HUES48 (cell line): ENCODE data around the gene FEN1.
A peak's percentile ranks its signal among the peaks of the same experiment; 100 is the strongest.

Experiments
- H3K27ac ChIP-seq: one replicate; pipeline ENCODE4 v1.7.0; 2013; ENCODE audit warnings: low read depth, low read length, inconsistent platforms
- H3K27me3 ChIP-seq: 2 replicates; pipeline ENCODE4 v1.6.1; 2013; ENCODE audit warnings: mild to moderate bottlenecking, low read length; ENCODE audit not compliant: control insufficient read depth, insufficient read depth
- H3K36me3 ChIP-seq: 2 replicates; pipeline ENCODE4 v1.6.1; 2013; ENCODE audit warnings: low read length; ENCODE audit not compliant: control insufficient read depth, insufficient read depth
- H3K4me1 ChIP-seq: 2 replicates; pipeline ENCODE4 v1.6.1; 2013; ENCODE audit warnings: mild to moderate bottlenecking, low read length; ENCODE audit not compliant: control insufficient read depth, insufficient read depth
- H3K4me3 ChIP-seq: 2 replicates; pipeline ENCODE4 v1.5.1; 2013; ENCODE audit warnings: mild to moderate bottlenecking, low read depth, low read length
- H3K9ac ChIP-seq: 2 replicates; pipeline ENCODE4 v1.6.1; 2013; ENCODE audit warnings: mild to moderate bottlenecking, low read depth, low read length, moderate library complexity
- H3K9me3 ChIP-seq: 2 replicates; pipeline ENCODE4 v1.6.1; 2013; ENCODE audit warnings: low read length; ENCODE audit not compliant: control insufficient read depth, insufficient read depth

Gene FEN1

GRCh38 chr11:61829806-61830205 is 37.1 kb downstream of the FEN1 start:
- peaks cover 42% of the 10 kb centered on the region for H3K4me1 ChIP-seq
- H3K27me3 ChIP-seq, result no peaks in the 10 kb centered on the region
- no peak overlapping the region for H3K27ac ChIP-seq
- peaks cover 14% of the 10 kb centered on the region for H3K36me3 ChIP-seq
- no peaks in the 10 kb centered on the region for H3K9me3 ChIP-seq
- no peak overlapping the region for H3K9ac ChIP-seq
- H3K4me3 ChIP-seq, result peak overlapping the region; percentile 68

DNA sequence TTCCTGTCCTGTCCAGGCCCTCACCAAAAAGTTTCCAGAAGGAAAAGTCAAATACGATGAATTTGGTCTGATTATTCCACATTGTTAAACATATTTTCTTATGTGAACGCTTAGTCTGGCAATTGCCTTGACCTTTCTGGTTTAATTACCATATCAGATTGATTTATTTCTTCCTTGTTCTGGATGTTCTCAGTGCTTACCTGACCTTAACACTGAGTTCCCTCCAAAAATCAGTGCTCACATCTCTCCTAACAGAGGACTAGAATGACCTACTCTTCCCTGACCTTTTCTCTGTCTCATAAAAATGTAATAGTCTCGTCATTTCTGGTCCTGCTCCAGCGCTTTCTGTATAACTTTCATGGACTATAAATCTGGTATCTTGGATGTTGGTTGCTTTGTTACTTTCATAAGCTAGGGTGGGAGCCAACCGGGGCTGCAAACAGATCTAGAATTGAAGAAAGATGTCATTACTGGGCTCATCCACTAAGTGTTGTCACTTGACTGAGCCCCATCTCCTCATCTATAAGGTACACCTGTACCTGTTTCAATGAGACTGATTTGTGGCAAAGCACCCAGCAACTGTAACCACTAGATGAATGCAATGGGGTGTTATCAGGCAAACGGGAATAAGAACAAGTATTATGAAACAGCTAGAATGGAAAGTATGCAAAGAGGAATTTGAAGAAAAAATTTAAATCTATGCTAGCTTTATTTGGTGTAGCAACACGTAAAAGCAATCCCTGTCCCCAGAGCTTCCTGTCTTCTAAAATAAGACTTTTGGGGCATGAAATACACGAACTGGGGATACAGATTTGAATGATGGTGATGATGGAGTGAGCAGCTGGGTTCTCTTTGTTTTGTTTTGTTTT is 37.8 kb downstream of the FEN1 start:
- Histone ChIP-seq H3K27ac (no peak overlapping the region), H3K4me3 (peak overlapping the region; percentile 68), H3K9ac (no peak overlapping the region)

GRCh38 chr11:61832207-61832606 is 39.5 kb downstream of the FEN1 start:
- H3K27ac ChIP-seq, result no peak overlapping the region
- no peak overlapping the region for H3K9ac ChIP-seq
- H3K36me3 ChIP-seq, result peaks cover 18% of the 10 kb centered on the region
- peaks cover 37% of the 10 kb centered on the region for H3K4me1 ChIP-seq
- no peaks in the 10 kb centered on the region for H3K27me3 ChIP-seq
- H3K4me3 ChIP-seq, result no peak overlapping the region
- no peaks in the 10 kb centered on the region for H3K9me3 ChIP-seq

More for the DNA sequence above, 37.8 kb downstream of the FEN1 start:
- H3K27me3 ChIP-seq, result no peaks in the 10 kb centered on the region
- H3K36me3 ChIP-seq, result peaks cover 14% of the 10 kb centered on the region
- no peaks in the 10 kb centered on the region for H3K9me3 ChIP-seq
- peaks cover 45% of the 10 kb centered on the region for H3K4me1 ChIP-seq

GRCh38 chr11:61832754-61833153 is 40.0 kb downstream of the FEN1 start:
- H3K4me1 ChIP-seq, result peaks cover 37% of the 10 kb centered on the region
- H3K27ac ChIP-seq, result no peak overlapping the region
- no peaks in the 10 kb centered on the region for H3K27me3 ChIP-seq
- H3K9ac ChIP-seq, result no peak overlapping the region
- no peak overlapping the region for H3K4me3 ChIP-seq
- peaks cover 24% of the 10 kb centered on the region for H3K36me3 ChIP-seq
- no peaks in the 10 kb centered on the region for H3K9me3 ChIP-seq

DNA sequence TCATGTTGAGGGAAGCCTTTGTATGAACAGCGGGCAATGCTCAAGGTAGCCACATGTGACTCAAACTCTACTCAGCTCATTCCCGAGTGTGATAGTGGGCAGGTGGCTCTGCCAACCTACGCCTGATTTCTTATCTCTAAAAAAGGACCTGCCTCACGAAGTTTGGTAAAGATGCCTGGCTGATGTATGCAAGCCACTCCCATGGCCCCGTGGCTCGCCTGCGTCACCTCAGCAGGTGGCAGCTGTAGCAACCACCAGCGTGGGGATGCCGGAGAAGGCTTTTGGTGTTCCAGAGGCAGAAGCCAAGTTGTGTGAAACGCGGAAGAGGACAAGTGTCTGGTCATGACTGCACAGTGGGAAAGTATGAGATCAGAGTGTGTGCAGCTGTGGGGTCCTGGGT is 40.8 kb downstream of the FEN1 start:
- H3K4me3 ChIP-seq, result no peak overlapping the region
- H3K36me3 ChIP-seq, result peaks cover 31% of the 10 kb centered on the region
- no peak overlapping the region for H3K27ac ChIP-seq
- H3K9me3 ChIP-seq, result no peaks in the 10 kb centered on the region
- no peak overlapping the region for H3K9ac ChIP-seq
- H3K27me3 ChIP-seq, result no peaks in the 10 kb centered on the region
- H3K4me1 ChIP-seq, result peaks cover 37% of the 10 kb centered on the region

GRCh38 chr11:61833926-61834277 is 41.2 kb downstream of the FEN1 start:
- Histone ChIP-seq H3K4me1 (peaks cover 37% of the 10 kb centered on the region), H3K27ac (peak overlapping the region; percentile 56), H3K9me3 (no peaks in the 10 kb centered on the region), H3K27me3 (no peaks in the 10 kb centered on the region), H3K36me3 (peaks cover 35% of the 10 kb centered on the region), H3K4me3 (no peak overlapping the region), H3K9ac (no peak overlapping the region)

GRCh38 chr11:61834278-61835048 is 41.8 kb downstream of the FEN1 start:
- Histone ChIP-seq H3K4me3 (no peak overlapping the region), H3K27me3 (no peaks in the 10 kb centered on the region), H3K27ac (peak overlapping the region; percentile 56), H3K4me1 (peaks cover 35% of the 10 kb centered on the region), H3K9me3 (no peaks in the 10 kb centered on the region), H3K9ac (no peak overlapping the region), H3K36me3 (peaks cover 39% of the 10 kb centered on the region)

DNA sequence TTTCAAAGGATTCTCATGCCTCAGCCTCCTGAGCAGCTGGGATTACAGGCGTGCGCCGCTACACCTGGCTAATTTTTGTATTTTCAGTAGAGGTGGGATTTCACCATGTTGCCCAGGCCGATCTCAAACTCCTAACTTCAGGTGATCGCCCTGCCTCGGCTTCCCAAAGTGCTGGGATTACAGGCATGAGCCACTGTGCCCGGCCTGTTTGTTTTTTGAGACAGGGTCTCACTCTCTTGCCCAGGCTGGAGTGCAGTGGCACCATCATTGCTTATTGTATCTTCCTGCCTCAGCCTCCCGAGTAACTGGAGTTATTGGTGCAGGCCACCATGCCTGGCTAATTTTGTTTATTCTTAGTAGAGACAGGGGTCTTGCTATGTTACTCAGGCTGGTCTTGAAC is 43.5 kb downstream of the FEN1 start:
- Histone ChIP-seq H3K4me3 (no peak overlapping the region), H3K9me3 (no peaks in the 10 kb centered on the region), H3K9ac (no peak overlapping the region), H3K27me3 (no peaks in the 10 kb centered on the region), H3K36me3 (peaks cover 56% of the 10 kb centered on the region), H3K27ac (no peak overlapping the region), H3K4me1 (peaks cover 21% of the 10 kb centered on the region)

GRCh38 chr11:61837411-61838005 is 44.8 kb downstream of the FEN1 start:
- H3K27ac ChIP-seq, result no peak overlapping the region
- H3K27me3 ChIP-seq, result no peaks in the 10 kb centered on the region
- H3K4me1 ChIP-seq, result peaks cover 21% of the 10 kb centered on the region
- H3K4me3 ChIP-seq, result no peak overlapping the region
- no peak overlapping the region for H3K9ac ChIP-seq
- H3K9me3 ChIP-seq, result no peaks in the 10 kb centered on the region
- H3K36me3 ChIP-seq, result peaks cover 62% of the 10 kb centered on the region

- H3K9ac ChIP-seq, result no peak overlapping the region
- peaks cover 15% of the 10 kb centered on the region for H3K4me1 ChIP-seq
- no peaks in the 10 kb centered on the region for H3K27me3 ChIP-seq
- no peak overlapping the region for H3K27ac ChIP-seq
- H3K36me3 ChIP-seq, result peaks cover 68% of the 10 kb centered on the region
- no peak overlapping the region for H3K4me3 ChIP-seq
- no peaks in the 10 kb centered on the region for H3K9me3 ChIP-seq
Observed at GRCh38 chr11:61838501-61838900, 45.8 kb downstream of the FEN1 start.

DNA sequence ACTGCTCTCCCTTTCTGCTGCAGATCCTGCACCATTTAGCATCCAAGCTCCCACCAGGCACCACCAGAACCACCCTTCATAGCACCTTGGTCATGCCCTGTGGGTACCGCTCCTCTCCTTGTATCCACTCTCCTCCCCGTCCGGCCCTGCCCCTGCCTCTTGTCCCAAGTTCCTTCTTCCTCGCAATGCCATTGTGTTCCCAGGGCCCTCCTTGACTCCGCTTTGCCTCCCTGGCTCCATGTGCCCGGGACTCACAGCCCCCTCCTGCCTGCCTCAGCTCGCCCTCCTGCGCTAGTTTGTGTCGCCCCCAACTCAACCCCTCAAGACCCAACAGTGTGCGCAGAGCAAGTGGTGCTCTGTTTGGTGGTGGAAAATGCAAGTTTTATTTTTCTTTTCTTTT is 46.2 kb downstream of the FEN1 start:
- H3K36me3 ChIP-seq, result peaks cover 69% of the 10 kb centered on the region
- no peaks in the 10 kb centered on the region for H3K9me3 ChIP-seq
- no peak overlapping the region for H3K27ac ChIP-seq
- peaks cover 11% of the 10 kb centered on the region for H3K4me1 ChIP-seq
- H3K9ac ChIP-seq, result no peak overlapping the region
- no peaks in the 10 kb centered on the region for H3K27me3 ChIP-seq
- H3K4me3 ChIP-seq, result no peak overlapping the region
